ENCODE measurements around the gene SNCG. TPM values are rescaled to one million over a fixed set of nuclear protein-coding genes. Genes with fewer than 3 reads are reported as not detected.
"Not testable (repeated sequence)": the region's sequence is repeated elsewhere in the genome, so short reads cannot be mapped to it uniquely, and the experiment has no call there.

The SNCG gene
- total RNA-seq, 6 experiments from 2014 or later, result 2.6 to 4.5 (median 3.3) TPM

DNA sequence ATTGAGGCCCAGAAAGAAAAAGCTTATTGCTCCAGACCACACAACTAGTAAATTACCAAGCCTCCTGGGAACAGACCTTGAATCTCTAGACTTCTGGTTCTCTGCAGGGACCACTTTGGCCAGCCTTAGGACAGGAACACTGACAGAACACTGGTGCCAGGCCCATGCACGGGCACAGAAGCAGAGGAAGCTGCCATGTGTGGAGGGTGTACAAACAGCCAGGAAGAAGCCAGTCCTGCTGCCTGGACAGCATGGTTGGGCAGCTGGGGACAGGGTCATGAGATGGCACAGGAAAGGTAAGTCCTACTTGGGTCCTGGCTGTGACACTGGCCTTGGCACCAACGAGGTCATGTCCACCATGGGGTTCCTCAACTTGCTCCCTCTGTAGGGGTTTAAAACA, 20.1 kb upstream of the SNCG start:
- H3K9me3 Mint-ChIP-seq, result no peaks in the 10 kb centered on the region
- H3K36me3 Mint-ChIP-seq (ENCODE audit: low read depth), result 0 out of 2 replicates have a peak, but pooled peaks cover 2% of the 10 kb centered on the region
- peaks cover 23% of the 10 kb centered on the region for H3K4me1 Mint-ChIP-seq (ENCODE audit: low read depth)
- no peak overlapping the region for H3K4me3 Mint-ChIP-seq
- no peak overlapping the region for H3K27ac Mint-ChIP-seq
- DNase-seq, result no peak
- TF ChIP-seq, protein P1, sequence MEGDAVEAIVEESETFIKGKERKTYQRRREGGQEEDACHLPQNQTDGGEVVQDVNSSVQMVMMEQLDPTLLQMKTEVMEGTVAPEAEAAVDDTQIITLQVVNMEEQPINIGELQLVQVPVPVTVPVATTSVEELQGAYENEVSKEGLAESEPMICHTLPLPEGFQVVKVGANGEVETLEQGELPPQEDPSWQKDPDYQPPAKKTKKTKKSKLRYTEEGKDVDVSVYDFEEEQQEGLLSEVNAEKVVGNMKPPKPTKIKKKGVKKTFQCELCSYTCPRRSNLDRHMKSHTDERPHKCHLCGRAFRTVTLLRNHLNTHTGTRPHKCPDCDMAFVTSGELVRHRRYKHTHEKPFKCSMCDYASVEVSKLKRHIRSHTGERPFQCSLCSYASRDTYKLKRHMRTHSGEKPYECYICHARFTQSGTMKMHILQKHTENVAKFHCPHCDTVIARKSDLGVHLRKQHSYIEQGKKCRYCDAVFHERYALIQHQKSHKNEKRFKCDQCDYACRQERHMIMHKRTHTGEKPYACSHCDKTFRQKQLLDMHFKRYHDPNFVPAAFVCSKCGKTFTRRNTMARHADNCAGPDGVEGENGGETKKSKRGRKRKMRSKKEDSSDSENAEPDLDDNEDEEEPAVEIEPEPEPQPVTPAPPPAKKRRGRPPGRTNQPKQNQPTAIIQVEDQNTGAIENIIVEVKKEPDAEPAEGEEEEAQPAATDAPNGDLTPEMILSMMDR (IDR thresholded peaks at IDR 0.05), result no peak
- H3K27me3 Mint-ChIP-seq (ENCODE audit: insufficient read depth), result peaks cover 4% of the 10 kb centered on the region; the same call in 1 of the 2 replicates

DNA sequence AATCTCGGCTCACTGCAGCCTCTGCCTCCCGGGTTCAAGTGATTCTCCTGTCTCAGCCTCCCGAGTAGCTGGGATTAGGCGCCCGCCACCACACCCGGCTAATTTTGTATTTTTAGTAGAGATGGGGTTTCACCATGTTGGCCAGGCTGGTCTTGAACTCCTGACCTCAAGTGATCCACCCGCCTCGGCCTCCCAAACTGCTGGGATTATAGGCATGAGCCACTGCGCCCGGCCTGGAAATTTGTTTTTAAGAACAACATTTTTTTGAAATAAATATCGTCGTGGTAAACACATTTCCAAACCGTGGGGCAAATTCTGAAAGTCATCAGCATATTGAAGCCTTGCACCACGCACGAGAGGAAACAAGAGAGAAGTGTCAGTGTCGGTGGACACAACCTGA, 18.3 kb upstream of the SNCG start:
- H3K27me3 Mint-ChIP-seq (ENCODE audit: insufficient read depth); H3K9me3 Mint-ChIP-seq; H3K4me3 Mint-ChIP-seq: not testable (repeated sequence)

DNA sequence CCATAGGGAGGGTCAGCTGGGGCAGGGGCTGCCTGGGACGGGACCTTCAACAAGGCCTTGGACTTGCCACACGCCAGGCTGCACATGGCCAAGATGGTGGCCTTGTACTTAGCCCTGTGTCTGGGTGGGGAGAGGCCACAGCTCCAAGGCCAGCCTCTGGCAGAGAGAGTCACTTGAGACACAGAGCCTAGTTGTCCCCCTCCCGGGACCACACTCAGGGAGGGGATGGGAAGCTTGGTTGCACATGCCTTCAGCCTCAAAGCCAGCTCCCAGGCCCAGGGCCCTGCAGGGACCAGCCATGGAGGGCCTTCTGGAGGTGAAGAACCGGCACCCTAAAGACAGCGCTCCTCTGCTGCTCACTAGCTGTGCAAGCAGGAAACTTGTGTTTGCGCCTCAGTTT, 17.7 kb upstream of the SNCG start:
- H3K4me1 Mint-ChIP-seq (ENCODE audit: low read depth), result peaks cover 31% of the 10 kb centered on the region
- H3K27me3 Mint-ChIP-seq (ENCODE audit: insufficient read depth), result peaks cover 4% of the 10 kb centered on the region; the same call in 1 of the 2 replicates
- 0 out of 2 replicates have a peak, but pooled peaks cover 4% of the 10 kb centered on the region for H3K36me3 Mint-ChIP-seq (ENCODE audit: low read depth)
- H3K4me3 Mint-ChIP-seq, result no peak overlapping the region
- H3K9me3 Mint-ChIP-seq, result no peaks in the 10 kb centered on the region
- TF ChIP-seq, protein P1 (IDR thresholded peaks at IDR 0.05), result no peak
- no peak overlapping the region for H3K27ac Mint-ChIP-seq
- DNase-seq, result no peak

More for the DNA sequence above, 18.3 kb upstream of the SNCG start:
- H3K36me3 Mint-ChIP-seq (ENCODE audit: low read depth); H3K27ac Mint-ChIP-seq; DNase-seq: not testable (repeated sequence)
- H3K4me1 Mint-ChIP-seq (ENCODE audit: low read depth), result peaks cover 31% of the 10 kb centered on the region

DNA sequence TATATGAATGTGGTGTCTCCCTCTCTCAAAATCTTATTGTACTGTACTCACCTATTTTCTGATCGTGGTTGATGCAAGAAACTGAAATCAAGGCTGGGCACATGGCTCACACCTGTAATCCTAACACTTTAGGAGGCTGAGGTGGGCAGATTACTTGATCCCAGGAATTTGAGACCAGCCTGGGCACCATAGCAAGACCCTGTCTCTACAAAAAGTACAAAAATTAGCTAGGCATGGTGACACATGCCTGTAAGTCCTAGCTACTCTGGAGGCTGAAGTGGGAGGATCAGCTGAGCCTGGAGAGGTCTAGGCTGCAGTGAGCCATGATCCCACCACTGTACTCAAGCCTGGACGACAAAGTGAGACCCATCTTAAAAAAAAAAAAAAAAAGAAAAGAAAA, 17.0 kb upstream of the SNCG start:
- Mint-ChIP-seq H3K9me3 (no peaks in the 10 kb centered on the region), H3K4me3 (no peak overlapping the region), H3K27ac (no peak overlapping the region), H3K36me3 (ENCODE audit: low read depth) (0 out of 2 replicates have a peak, but pooled peaks cover 4% of the 10 kb centered on the region), H3K4me1 (ENCODE audit: low read depth) (peaks cover 25% of the 10 kb centered on the region), H3K27me3 (ENCODE audit: insufficient read depth) (peaks cover 4% of the 10 kb centered on the region; the same call in 1 of the 2 replicates)
- TF ChIP-seq, protein P1 (IDR thresholded peaks at IDR 0.05), result no peak
- no peak for DNase-seq

DNA sequence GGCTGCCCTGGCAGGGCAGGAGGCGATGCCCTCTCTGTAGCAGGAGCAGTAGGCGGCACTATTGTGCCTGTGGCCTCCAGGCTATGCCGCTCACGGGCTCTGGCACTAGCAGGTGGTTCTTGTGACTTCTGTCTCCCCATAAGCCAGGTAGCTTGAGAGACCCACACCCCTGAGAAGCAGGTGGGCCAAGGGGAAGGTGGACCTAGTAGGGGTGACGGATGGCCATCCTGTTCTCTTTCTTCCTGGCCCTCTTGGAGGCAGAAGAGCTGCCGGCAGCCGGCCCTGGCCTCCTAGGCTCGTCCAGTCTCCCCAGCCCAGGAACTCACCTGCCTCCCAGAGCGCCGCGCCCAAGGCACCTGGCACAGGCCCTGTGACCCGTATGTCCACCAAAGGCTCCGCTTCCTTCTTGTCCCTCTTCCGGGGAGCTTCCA, 16.4 kb upstream of the SNCG start:
- TF ChIP-seq, protein P1 (IDR thresholded peaks at IDR 0.05), result no peak
- no peak for DNase-seq
- Mint-ChIP-seq H3K4me3 (no peak overlapping the region), H3K4me1 (ENCODE audit: low read depth) (peaks cover 19% of the 10 kb centered on the region), H3K27ac (no peak overlapping the region), H3K9me3 (no peaks in the 10 kb centered on the region), H3K27me3 (ENCODE audit: insufficient read depth) (peaks cover 7% of the 10 kb centered on the region), H3K36me3 (ENCODE audit: low read depth) (0 out of 2 replicates have a peak, but pooled peaks cover 4% of the 10 kb centered on the region)

DNA sequence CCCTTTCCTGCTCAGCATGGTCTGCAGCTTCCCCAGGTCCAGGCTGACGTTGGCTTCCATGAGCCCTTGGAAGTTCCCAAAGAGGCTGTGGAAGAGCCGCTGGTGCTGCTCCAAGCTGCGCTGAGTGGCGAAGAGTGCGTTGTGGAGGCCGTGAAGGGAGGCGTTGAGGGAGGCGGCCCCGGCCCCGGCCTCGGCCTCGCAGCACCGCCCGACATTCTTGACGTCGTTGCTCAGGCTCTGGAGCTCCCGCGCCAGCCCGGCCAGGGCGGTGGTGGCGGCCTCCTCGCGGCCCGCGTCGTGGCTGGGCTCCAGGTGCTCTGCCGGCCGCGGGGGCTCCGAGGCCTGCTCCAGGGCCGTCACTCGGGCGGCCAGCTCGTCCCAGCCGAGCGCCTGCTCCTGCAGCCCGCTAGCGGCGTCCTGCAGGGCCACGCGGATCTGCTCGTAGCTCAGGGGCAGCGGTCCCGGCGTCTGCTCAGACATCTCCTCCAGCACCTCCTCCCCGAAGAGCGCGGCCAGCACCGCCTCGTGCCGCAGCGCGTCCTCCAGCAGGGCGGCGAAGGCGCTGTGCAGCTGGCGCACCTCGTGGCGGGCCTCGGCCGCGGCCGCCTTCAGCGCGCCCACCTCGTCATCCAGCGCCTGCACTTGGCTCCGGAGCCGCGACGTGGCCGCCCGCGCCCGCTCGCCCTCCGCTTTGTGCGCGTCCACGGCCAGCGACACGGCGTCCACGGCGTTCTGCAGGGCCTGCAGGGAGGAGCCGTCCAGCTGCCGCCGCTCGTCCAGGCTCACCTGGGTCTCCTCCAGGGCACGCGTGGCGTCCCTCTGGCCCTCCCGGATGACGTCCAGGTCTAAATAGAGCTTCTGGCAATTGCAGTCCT, 15.7 kb upstream of the SNCG start:
- no peak overlapping the region for H3K27ac Mint-ChIP-seq
- TF ChIP-seq, protein P1 (IDR thresholded peaks at IDR 0.05), result no peak
- H3K36me3 Mint-ChIP-seq (ENCODE audit: low read depth), result 0 out of 2 replicates have a peak, but pooled peaks cover 4% of the 10 kb centered on the region
- peaks cover 12% of the 10 kb centered on the region for H3K4me1 Mint-ChIP-seq (ENCODE audit: low read depth)
- no peak for DNase-seq
- H3K27me3 Mint-ChIP-seq (ENCODE audit: insufficient read depth), result peaks cover 11% of the 10 kb centered on the region
- no peak overlapping the region for H3K4me3 Mint-ChIP-seq
- no peaks in the 10 kb centered on the region for H3K9me3 Mint-ChIP-seq

All from HFFc6 (cell line).